ENCODE measurements around the gene IFIT5.
"Not testable (repeated sequence)": the region's sequence is repeated elsewhere in the genome, so short reads cannot be mapped to it uniquely, and the experiment has no call there.

Gene IFIT5

DNA sequence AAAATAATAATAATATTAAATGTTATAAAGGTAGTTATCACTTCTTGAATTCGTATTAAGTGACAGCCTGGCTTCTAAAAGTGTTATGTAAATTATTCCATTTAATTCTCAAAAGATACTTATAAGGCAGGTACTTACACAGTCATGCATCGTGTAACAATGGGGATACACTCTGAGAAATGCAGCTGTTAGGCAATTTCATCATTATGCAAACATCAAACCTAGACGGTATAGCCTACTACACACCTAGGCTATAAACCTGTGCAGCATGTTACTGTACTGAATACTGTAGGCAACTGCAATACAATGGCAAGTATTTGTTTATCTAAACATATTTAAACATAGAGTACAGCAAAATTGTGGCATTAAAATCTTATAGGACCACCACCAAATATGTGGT is 20.5 kb upstream of the IFIT5 start:
- no peak for DNase-seq (ENCODE audit: low read depth, low spot score)

DNA sequence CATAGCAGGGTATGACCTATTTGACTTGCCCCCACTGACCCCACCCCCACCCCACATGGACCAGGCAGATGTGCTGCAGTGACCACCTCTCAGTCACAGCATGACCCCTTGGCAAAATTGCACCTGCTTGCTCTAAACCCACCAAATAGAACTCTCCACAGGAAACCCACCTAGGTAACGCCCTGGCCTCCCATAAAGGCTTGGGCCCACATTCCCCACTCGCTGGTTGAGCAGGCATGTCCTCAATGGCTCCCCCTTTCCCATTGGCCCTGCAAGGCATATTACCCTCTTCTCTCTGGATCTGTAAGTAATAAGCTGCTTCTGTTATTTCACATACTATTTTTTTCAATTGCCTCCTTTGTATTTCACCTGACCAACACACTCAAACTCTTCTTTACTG is 19.2 kb upstream of the IFIT5 start:
- no peak for DNase-seq (ENCODE audit: low read depth, low spot score)

DNA sequence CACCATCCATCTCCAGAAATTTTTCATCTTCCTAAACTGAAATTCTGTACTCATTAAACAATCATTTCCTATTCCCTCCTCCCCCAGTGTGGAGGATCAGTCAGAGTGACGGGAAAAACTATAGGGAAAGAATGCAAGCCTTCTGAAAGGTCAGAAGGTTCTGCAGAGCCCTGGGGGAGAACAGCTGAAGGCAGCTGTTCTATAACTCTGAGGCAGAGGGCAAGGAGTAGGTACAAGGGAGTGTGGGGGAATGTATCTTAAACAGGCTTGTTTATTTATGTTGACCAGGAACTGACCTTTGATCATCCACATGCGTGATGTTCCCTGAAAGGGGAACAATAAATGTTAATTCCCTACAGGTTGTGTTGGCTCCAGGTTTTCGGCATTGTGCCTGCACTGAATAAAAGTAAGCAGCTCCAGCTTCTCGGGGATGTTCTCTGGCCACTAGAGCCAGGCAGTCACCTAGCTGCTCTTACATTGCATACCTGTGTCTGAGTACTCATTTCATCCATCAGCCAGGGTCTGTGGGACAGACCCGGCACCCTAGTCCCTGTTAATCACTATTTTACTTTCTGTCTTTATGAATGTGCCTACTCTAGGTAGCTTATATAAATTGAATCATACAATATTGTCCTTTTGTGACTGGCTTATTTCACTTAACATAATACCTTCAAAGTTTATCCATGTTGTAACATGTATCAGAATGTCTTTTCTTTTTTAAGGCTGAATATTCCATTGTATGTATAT is 16.2 kb upstream of the IFIT5 start:
- DNase-seq (ENCODE audit: low read depth, low spot score), result no peak

DNA sequence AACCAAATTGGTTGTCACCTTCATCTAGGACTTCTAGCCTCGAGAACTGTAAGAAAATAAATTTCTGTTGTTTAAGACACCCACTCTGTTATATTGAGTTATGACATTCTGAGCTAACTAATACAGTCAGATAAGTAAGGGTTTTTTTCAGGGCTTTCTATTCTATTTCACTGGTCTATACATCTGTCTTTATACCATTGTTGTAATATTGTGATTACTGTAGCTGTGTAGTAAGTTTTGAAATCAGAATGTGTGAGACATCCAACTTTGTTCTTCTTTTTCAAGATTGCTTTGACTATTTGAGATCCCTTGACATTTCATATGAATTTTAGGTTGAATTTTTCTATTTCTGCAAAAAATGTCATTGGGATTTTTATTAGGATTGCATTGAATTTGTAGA is 14.4 kb upstream of the IFIT5 start:
- no peak for DNase-seq (ENCODE audit: low read depth, low spot score)

DNA sequence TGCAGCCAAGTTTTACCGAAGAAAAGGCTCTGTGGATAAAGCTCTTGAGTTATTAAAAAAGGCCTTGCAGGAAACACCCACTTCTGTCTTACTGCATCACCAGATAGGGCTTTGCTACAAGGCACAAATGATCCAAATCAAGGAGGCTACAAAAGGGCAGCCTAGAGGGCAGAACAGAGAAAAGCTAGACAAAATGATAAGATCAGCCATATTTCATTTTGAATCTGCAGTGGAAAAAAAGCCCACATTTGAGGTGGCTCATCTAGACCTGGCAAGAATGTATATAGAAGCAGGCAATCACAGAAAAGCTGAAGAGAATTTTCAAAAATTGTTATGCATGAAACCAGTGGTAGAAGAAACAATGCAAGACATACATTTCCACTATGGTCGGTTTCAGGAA is 11.3 kb upstream of the IFIT5 start:
- DNase-seq (ENCODE audit: low read depth, low spot score), result no peak

DNA sequence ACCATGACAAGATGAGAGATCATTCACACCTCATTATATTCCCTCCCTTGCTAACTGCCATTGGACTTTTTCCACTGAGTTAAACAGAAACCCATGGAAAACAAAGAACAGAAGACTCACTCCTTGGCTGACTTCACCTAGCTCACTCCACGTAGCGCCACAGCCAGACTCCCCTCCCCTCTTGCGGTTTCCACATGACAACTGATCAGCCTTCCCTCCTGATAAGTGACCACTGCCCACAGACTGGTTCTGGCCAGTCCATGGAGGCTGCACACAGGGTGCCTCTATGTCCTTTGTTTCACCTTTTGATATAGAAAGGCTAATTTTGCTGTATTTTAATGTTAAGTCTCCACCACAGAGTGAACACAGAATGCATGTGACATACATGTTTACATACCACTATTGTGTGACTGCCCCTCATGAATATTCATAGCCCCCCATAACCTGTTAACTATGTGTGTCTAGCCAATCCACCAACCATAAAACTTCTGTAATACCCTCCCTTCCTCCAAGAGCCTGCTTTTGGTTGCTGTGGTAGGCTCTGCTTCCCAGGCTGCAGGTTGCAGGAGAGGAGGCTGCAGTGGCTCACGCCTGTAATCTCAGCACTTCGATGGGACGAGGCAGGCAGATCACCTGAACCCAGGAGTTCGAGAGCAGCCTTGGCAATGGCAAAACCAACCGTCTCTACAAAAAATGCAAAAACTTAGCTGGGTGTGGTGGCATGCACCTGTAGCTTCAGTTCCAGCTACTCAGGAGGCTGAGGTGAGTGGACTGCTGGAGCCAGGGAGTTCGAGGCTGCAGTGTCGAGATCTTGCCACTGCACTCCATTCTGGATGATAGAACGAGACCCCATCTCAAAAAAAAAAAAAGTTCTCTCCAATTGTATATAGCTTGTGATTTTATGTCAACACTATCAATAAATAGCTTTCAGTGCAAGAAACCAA is 10.0 kb upstream of the IFIT5 start:
- no peak for DNase-seq (ENCODE audit: low read depth, low spot score)

DNA sequence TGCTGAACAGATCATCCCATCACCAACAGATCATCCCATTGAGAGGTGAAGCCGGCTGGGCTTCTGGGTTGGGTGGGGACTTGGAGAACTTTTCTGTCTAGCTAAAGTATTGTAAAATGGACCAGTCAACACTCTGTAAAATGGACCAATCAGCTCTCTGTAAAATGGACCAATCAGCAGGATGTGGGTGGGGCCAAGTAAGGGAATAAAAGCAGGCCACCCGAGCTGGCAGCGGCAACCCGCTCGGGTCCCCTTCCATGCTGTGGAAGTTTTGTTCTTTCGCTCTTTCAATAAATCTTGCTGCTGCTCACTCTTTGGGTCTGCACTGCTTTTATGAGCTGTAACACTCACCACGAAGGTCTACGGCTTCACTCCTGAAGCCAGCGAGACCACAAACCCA is 8.2 kb upstream of the IFIT5 start:
- DNase-seq (ENCODE audit: low read depth, low spot score), result not testable (repeated sequence)

DNA sequence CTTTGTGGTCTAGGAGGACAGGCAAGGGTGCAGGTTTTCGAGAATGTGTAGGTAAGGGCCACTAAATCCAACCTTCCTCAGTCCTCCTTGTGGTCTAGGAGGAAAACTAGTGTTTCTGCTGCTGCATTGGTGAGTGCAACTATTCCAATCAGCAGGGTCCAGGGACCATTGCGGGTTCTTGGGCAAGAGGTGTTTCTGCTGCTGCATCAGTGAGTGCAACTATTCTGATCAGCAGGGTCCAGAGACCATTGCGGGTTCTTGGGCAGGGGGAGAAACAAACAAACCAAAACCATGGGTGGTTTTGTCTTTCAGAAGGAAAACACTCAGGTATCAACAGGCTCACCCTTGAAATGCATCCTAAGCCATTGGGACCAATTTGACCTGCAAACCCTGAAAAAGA is 6.6 kb upstream of the IFIT5 start:
- not testable (repeated sequence) for DNase-seq (ENCODE audit: low read depth, low spot score)

DNA sequence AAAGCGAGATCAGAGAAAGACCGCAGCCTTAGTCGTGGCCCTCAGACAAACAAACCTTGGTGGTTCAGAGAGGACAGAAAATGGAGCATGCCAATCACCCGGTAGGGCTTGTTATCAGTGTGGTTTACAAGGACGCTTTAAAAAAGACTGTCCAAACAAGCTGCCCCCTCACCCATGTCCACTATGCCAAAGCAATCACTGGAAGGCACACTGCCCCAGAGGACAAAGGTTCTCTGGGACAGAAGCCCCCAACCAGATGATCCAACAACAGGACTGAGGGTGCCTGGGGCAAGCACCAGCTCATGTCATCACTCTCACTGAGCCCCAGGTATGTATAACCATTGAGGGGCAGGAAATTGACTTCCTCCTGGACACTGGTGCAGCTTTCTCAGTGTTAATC is 5.1 kb upstream of the IFIT5 start:
- DNase-seq (ENCODE audit: low read depth, low spot score), result not testable (repeated sequence)

DNA sequence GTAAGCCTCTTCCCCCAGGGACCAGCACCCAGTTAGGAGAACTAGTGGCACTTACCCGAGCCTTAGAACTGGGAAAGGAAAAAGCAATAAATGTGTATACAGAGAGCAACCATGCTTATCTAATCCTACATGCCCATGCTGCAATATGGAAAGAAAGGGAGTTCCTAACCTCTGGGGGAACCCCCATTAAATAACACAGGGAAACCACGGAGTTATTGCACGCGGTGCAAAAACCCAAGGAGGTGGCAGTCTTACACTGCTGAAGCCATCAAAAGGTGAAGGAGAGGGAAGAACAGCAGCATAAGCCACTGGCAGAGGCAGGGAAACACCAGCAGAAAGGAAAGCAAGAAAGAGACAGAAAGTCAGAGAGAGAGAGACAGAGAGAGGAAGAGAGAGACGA is 3.8 kb upstream of the IFIT5 start:
- DNase-seq (ENCODE audit: low read depth, low spot score), result not testable (repeated sequence)

DNA sequence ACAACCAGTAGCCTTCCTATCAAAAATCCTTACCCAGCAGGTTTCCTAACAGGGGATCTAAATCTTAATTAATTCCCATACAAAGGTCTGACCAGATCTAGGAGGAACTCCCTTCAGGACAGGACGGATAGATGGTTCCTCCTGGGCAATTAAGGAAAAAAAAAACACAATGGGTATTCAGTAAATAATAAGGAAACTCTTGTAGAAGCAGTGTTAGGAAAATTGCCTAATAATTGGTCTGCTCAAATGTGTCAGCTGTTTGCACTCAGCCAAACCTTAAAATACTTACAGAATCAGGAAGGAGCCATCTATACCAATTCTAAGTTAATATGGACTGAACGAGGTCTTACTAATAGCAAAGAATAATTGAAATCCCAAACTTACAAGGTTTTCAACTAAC is 3.2 kb upstream of the IFIT5 start:
- not testable (repeated sequence) for DNase-seq (ENCODE audit: low read depth, low spot score)

DNA sequence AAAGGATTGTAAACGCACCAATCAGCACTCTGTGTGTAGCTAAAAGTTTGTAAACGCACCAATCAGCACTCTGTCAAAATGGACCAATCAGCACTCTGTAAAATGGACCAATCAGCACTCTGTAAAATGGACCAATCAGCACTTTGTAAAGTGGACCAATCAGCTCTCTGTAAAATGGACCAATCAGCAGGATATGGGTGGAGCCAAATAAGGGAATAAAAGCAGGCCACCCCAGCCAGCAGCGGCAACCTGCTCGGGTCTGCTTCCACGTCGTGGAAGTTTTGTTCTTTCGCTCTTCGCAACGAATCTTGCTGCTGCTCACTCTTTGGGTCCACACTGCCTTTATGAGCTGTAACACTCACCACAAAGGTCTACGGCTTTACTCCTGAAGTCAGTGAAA is 2.1 kb upstream of the IFIT5 start:
- DNase-seq (ENCODE audit: low read depth, low spot score), result not testable (repeated sequence)

DNA sequence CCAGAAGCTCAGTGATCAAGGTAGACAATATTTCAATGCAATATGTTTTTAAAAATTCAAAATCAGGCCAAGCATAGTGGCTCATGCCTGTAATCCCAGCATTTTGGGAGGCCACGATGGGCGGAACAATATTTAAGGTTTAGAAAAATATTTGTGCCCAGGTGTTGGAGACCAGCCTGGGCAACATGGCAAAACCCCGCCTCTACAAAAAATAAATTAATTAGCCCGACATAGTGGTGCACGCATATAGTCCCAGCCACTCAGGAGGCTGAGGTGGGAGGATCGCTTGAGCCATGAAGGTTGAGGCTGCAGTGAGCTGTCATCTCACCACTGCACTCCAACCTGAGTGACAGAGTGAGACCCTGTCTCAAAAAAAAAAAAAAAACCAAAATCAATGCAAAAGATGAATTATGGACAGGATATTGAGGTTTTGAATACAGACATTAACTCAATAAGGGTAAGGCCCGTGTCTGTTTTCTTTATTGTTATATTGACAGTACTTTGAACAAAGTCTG is 913 bp upstream of the IFIT5 start:
- no peak for DNase-seq (ENCODE audit: low read depth, low spot score)

DNA sequence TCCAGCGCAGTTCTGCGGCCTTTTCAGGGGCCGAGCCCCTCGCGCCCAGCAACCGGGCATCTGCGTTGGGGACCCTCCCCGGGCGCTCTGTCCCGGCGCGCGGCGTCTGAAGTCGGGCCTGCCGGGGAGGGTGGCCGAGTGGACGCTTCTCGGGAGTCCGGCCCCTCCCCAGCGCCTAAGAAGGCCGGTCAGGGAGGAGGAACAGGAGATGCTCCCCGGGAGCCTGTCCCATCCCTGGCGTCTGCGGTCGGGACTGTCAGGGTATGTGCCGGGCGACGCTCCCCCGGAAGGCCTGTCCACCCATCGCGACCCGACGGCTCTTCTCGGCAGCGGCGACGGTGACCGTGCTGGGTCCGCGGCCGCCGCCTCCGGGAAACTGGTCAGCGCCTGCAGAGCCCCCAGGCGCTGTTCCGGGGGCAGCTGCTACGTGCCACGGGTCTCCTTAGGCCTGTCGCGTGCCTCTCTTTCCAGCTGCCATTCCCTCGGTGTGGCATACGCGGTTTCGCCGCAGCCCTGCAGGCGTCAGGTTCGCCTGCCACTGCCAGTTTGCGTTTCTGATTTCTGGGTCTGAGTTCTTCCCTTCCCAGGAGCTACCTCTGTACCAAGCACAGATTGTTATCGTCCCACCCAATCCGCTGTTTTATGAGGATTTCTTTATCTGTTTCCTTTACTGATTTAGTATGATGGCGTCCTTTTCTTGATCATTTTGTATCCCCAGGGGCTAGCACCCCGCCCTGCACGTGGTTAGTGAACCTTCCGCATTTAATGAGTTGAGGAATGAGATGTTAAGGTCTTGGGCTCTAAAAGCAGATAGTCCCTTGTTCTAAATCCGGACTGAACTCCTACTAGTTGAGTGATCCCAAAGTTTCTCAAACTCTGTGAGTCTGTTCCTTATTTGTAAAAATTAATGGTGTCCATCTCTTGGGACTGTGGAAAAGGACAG is 782 bp downstream of the IFIT5 start:
- DNase-seq (ENCODE audit: low read depth, low spot score), result no peak

DNA sequence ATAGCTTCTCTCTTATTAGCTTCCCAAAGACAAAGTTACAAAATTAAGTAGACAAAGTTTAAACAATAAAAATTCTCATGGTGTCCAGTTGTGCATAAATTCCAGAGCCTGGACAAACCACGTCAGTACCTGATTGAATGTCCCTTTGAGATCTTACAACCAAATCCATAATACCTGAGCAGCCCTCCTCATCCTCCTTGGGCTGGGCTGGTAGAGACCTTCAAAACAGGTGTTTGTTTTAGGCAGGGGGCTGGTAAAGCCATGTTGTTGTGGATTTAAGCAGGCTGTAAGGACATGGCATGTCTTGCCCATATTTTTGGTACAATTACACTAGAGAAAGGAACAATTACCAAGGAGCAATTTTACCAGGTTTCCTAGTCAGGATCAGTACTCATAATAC is 2.1 kb downstream of the IFIT5 start:
- DNase-seq (ENCODE audit: low read depth, low spot score), result no peak

DNA sequence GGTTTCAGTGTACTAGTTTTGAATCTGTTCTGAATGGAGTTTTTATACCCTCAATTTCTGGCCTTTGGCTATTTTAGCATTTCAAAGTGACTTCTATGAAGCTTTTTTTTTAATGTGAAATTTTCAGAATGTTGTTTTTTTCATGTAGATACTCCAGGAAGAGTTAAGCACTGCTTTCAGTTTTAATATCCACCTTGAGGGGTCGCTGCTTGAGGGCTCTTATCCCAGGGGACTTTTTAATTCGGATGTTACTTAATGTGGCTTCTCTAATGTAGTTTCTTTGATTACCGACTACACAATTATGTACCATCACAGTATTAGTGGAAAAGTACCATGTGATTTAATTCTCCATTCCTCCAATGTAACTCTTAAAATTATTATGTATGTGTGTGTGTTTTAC is 5.2 kb downstream of the IFIT5 start:
- no peak for DNase-seq (ENCODE audit: low read depth, low spot score)

DNA sequence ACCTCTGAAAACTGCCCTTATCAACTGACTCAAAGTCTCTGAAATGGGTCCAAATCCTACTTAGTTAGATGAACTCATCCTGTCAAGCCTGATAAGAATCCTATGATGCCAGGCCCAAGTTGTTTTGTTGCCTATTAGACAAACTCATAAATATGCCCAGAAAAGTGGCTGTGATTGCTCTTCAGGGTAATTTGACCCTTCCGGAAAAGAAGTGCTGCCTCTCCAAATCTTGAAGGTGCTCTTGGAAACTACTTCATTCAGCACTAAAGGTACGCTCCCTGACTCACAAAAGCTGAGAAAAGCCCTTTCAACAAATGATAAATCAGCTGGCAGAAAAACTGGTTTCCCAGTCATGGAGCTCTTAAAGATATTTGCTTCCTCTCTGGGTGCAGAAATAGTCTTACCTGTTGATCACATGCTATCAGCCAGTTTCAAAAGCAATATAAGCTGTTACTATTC is 6.7 kb downstream of the IFIT5 start:
- no peak for DNase-seq (ENCODE audit: low read depth, low spot score)

DNA sequence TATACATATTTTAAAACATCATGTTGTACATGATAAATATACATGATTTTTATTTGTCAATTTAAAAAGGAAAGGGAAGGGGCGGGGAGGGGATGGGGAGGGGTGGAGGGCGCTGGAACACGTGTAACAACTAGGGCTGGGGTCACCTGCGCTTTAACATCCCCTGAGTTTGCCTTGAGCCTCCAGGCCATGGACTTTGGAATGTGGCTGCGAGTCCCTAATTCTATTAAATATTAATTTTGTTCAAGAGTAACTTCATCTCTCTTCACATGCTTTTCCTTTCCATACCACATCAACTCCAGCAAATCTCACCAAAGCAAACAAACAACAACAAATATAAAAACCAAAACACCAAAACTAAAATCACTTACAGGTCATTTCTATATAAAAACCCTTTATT is 10.6 kb downstream of the IFIT5 start:
- DNase-seq (ENCODE audit: low read depth, low spot score), result no peak

DNA sequence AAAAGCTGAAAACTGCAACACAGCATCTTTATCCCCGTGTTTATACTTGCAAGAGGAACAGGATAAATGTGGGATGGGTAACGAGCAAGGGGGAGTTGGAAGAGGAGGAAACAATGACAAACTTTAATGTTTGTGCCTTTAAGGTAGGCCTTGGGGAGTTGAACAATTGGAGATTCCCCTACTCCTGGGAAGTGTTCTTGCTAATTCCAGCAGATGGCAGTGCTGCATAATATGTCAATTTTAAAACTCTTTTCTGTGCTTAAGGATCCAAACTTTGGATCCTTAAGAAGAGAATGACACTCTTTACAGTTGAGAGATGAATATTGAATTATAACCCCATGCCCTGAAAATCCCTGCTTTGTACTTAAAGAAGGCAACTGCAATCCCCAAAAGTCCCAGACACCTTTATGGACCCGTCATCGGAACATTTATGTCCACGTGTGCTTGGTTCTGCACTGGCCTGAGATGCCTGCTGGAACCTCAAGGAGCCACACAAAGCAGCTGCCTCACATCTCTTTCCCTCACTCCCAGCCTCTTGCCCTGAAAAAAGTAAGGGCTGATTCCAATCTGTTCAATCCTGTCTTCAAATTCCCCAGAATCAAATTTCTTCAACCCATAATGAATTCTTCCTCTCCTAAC is 12.0 kb downstream of the IFIT5 start:
- no peak for DNase-seq (ENCODE audit: low read depth, low spot score)

DNA sequence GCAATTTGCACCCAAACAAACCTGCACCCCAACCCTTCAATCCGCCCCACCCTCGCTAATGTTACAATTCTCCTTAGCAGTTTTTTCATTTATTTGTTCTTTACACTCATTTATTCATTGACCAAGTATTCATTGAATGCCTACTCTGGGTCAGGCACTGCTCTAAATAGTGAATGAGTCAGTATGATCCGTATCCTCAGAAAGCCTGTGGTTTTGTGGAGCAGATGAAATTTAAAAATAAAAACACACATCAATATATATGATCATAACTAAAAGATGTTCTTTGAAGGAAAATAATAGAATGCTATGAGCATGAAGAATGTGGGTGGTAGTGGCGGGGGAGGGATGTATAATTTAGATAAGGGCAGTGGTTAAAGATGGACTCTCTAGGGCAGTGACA is 13.3 kb downstream of the IFIT5 start:
- no peak for DNase-seq (ENCODE audit: low read depth, low spot score)

DNA sequence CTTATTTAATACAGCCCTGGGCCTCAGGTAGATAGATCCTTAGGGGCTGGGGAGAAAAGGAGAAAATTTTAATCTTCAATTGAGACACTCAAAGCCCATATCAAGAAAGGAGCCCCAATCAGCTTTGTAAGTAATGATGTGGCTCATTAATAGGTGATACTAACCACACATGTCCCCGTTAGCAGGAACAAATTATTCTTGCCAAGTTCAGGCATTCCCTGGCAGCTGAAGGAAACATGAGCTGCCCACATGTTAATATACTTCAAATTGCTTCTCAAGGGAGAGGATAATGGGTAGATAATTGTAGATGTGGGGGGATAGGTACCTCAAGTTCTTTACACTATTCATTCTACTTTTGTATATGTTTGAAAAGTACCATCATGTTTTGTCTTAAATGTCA is 14.5 kb downstream of the IFIT5 start:
- no peak for DNase-seq (ENCODE audit: low read depth, low spot score)

All from activated CD4-positive, CD25-positive, alpha-beta regulatory T cell treated with anti-CD3 and anti-CD28 coated beads, Interleukin-2, amount 50 U/mL, for 16 hours (primary cell).